Activated CD8-positive, alpha-beta memory T cell treated with anti-CD3 and anti-CD28 coated beads for 4 hours (primary cell): ENCODE results near the gene PDYN.

Source experiments
- DNase-seq, 2 donors: peaks; one replicate each; pipeline ENCODE4 v3.0.0-alpha.2; 2020; ENCODE audit warnings: low read depth in 2 of 2

The PDYN gene

GRCh38 chr20:1994627-1995026 is 769 bp upstream of the PDYN start:
- DNase-seq = no peak

GRCh38 chr20:1992359-1993110 is 1.3 kb downstream of the PDYN start:
- no peak for DNase-seq

- no peak for DNase-seq
These were observed 6.0 kb downstream of the PDYN start for GRCh38 chr20:1987826-1988225.

- DNase-seq = no peak
These were observed 10.6 kb downstream of the PDYN start for GRCh38 chr20:1983301-1983700.

- no peak for DNase-seq
These were observed 11.2 kb downstream of the PDYN start for GRCh38 chr20:1982686-1983085.

- no peak for DNase-seq
These were observed 14.6 kb downstream of the PDYN start for GRCh38 chr20:1979106-1979778.

GRCh38 chr20:1975291-1975690 is 18.6 kb downstream of the PDYN start:
- no peak for DNase-seq

- no peak for DNase-seq
These were observed 20.0 kb downstream of the PDYN start for GRCh38 chr20:1973601-1974440.

- DNase-seq = no peak
These were observed 21.8 kb downstream of the PDYN start for GRCh38 chr20:1971893-1972586.

GRCh38 chr20:1968964-1969363 is 24.9 kb downstream of the PDYN start:
- no peak for DNase-seq

GRCh38 chr20:1965520-1966351 is 28.1 kb downstream of the PDYN start:
- DNase-seq = peak; percentile 58 to 64

- no peak for DNase-seq
These were observed 29.0 kb downstream of the PDYN start for GRCh38 chr20:1964659-1965405.

- no peak for DNase-seq
These were observed 29.8 kb downstream of the PDYN start for GRCh38 chr20:1964061-1964460.

GRCh38 chr20:1961374-1961773 is 32.5 kb downstream of the PDYN start:
- no peak for DNase-seq

GRCh38 chr20:1959156-1959555 is 34.7 kb downstream of the PDYN start:
- no peak for DNase-seq

- DNase-seq = no peak
These were observed 35.4 kb downstream of the PDYN start for GRCh38 chr20:1958426-1958825.

GRCh38 chr20:1955217-1955616 is 38.6 kb downstream of the PDYN start:
- no peak for DNase-seq

GRCh38 chr20:1953621-1954020 is 40.2 kb downstream of the PDYN start:
- DNase-seq = no peak

GRCh38 chr20:1952737-1953530 is 40.9 kb downstream of the PDYN start:
- no peak for DNase-seq
